Esophagus squamous epithelium (tissue), 5 donors: ENCODE measurements around the gene TM7SF2. TPM values are rescaled to one million over a fixed set of nuclear protein-coding genes. Genes with fewer than 3 reads are reported as not detected.

Experiments
- DNase-seq: peaks from one replicate; lab custom pipeline; 2025; lab: John Stamatoyannopoulos, UW
- H3K27ac ChIP-seq, 4 donors: fragments of 200-600 bp; sonication (generic); one replicate each; pipeline ENCODE4 v1.5.1; 2016 to 2019; ENCODE audit warnings: mild to moderate bottlenecking in 1 of 4
- H3K27me3 ChIP-seq, 4 donors: fragments of 200-600 bp; sonication (generic); 1 replicate in 3 of 4; 2 replicates in 1 of 4; pipeline versions ENCODE4 v1.5.1 to v1.6.0; 2017 to 2021; ENCODE audit warnings: antibody characterized with exemption in 1 of 4
- H3K36me3 ChIP-seq, 3 donors: fragments of 200-600 bp; sonication (generic); one replicate each; pipeline ENCODE4 v1.5.1; 2016 to 2019
- H3K4me1 ChIP-seq, 3 donors: fragments of 200-600 bp; sonication (generic); one replicate each; pipeline ENCODE4 v1.5.1; 2017 to 2019
- H3K4me3 ChIP-seq, 4 donors: fragments of 200-600 bp; sonication (generic); 1 replicate in 3 of 4; 2 replicates in 1 of 4; pipeline ENCODE4 v1.5.1; 2016 to 2019; ENCODE audit warnings: mild to moderate bottlenecking in 2 of 4, moderate library complexity in 1 of 4
- H3K9me3 ChIP-seq, 3 donors: fragments of 200-600 bp; sonication (generic); one replicate each; pipeline ENCODE4 v1.5.1; 2016 to 2019
- CTCF ChIP-seq, 6 experiments: fragments of 450-650 bp in 4 of 6; fragments of 200-600 bp in 2 of 6; sonication (generic) in 2 of 6; IDR thresholded peaks; one replicate each; pipeline ENCODE4 v1.5.1; 2016 to 2019; ENCODE audit warnings: antibody characterized with exemption in 6 of 6, mild to moderate bottlenecking in 4 of 6, moderate library complexity in 4 of 6
- POLR2A ChIP-seq, 4 donors: fragments of 450-650 bp; IDR thresholded peaks; one replicate each; pipeline ENCODE4 v1.6.1; 2017; ENCODE audit warnings: antibody characterized with exemption in 4 of 4, mild to moderate bottlenecking in 4 of 4, moderate library complexity in 3 of 4
- WGBS, 2 donors: methylation state at CpG; one replicate each; pipeline ENCODE4 v1.1.5; 2018; 5-methylcytosine and 5-hydroxymethylcytosine counted together
- intact Hi-C: fragments of 100-400 bp; cut with DNase I; formaldehyde crosslinking; loops from one replicate; pipeline ENCODE4 v1.15.0; 2022
- total RNA-seq, 4 donors: library from RNA; depleted of rRNA; stranded (reverse); fragments of >200 nt; gene quantifications; one replicate each; pipeline ENCODE4 v1.1.0, GENCODE V29; 2016
- donor health status: DM: yes; HTN: yes; CAD: no.

The TM7SF2 gene
- total RNA-seq, 4 donors from 2014 or later, result 36.4 to 96.5 (median 74.7) TPM

GRCh38 chr11:65083834-65084597 lies 27.7 kb upstream of the TM7SF2 start, which contains the start of the genes CDCA5 and ZFPL1:
TSS of gene CDCA5 (minus strand) at chr11:65084040. CDS start at chr11:65083978, 62 bp downstream.
TSS of gene ZFPL1 (plus strand) at chr11:65084222. CDS start at chr11:65084699, 477 bp downstream.
- DNase-seq, result peak; percentile 63
- Histone ChIP-seq H3K4me3 (peak within 1 kb of the TSS; percentile 44 to 90 (median 79)), H3K27ac (peak within 1 kb of the TSS; percentile 90 to 99 (median 97)), H3K27me3 (no peaks in the 10 kb centered on the region), H3K9me3 (no peaks in the 10 kb centered on the region), H3K36me3 (peaks cover 7 to 42% (median 29%) of the 10 kb centered on the region in 3 donors), H3K4me1 (peaks cover 11 to 30% (median 14%) of the 10 kb centered on the region in 3 donors)
- intact Hi-C loops, result no loop called here
- 0 to 1% methylated on average over 11 to 15 of the region's 79 CpGs for WGBS, 2 donors
- TF ChIP-seq CTCF (IDR thresholded peaks at IDR 0.05), result peak in 4 of 6 experiments; percentile 7 to 50 (median 14)
- TF ChIP-seq POLR2A (IDR thresholded peaks at IDR 0.05), result peak in 2 of 4 donors; percentile 65 to 66

DNA sequence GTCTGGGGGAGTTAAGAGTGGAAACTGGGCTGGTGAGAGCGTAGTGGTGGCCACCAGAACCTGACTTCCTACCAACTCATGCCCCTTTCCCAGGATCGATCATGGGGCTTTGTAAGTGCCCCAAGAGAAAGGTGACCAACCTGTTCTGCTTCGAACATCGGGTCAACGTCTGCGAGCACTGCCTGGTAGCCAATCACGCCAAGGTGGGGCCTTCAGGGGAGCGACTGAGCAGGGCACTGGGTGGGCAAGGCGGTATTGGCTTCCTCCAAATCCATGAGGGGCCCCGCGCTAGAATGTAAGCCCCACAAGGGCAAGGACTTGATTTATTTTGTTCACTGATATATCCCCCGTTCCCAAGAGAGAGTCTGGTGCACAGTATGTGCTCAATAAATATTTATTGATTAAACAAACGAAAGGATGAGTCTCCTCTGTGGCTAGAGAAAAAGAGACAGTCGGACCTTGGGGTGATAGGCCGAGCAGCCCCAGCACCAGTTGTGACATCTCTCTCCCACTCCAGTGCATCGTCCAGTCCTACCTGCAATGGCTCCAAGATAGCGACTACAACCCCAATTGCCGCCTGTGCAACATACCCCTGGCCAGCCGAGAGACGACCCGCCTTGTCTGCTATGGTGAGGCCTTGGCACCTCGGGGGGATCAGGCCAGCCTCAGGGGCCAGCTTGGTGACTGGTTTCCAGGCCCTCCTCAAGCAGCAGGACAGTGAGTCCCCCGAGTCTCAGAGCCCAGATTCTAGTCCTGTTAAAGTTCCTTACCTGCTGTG lies 26.9 kb upstream of the TM7SF2 start:
- Histone ChIP-seq H3K4me1 (peaks cover 11 to 30% (median 14%) of the 10 kb centered on the region in 3 donors), H3K9me3 (no peaks in the 10 kb centered on the region), H3K4me3 (peak overlapping the region; percentile 44 to 90 (median 79)), H3K27me3 (no peaks in the 10 kb centered on the region), H3K27ac (peak overlapping the region; percentile 90 to 99 (median 97)), H3K36me3 (peaks cover 7 to 49% (median 29%) of the 10 kb centered on the region in 3 donors)
- intact Hi-C loops, result no loop called here
- DNase-seq, result no peak
- WGBS, 2 donors, result 37 to 39% methylated on average over 17 to 23 of the region's 23 CpGs
- TF ChIP-seq POLR2A (IDR thresholded peaks at IDR 0.05) (no peak), CTCF (IDR thresholded peaks at IDR 0.05) (no peak)

GRCh38 chr11:65085446-65085845 lies 26.2 kb upstream of the TM7SF2 start:
- Histone ChIP-seq H3K36me3 (peaks cover 7 to 51% (median 29%) of the 10 kb centered on the region in 3 donors), H3K4me1 (peaks cover 11 to 30% (median 14%) of the 10 kb centered on the region in 3 donors), H3K27me3 (no peaks in the 10 kb centered on the region), H3K27ac (no peak overlapping the region), H3K9me3 (no peaks in the 10 kb centered on the region), H3K4me3 (no peak overlapping the region)
- WGBS, 2 donors, result 77 to 85% methylated on average over 4 of the region's 4 CpGs
- DNase-seq, result no peak
- intact Hi-C loops, result no loop called here
- TF ChIP-seq CTCF (IDR thresholded peaks at IDR 0.05), result no peak
- no peak for TF ChIP-seq POLR2A (IDR thresholded peaks at IDR 0.05)

DNA sequence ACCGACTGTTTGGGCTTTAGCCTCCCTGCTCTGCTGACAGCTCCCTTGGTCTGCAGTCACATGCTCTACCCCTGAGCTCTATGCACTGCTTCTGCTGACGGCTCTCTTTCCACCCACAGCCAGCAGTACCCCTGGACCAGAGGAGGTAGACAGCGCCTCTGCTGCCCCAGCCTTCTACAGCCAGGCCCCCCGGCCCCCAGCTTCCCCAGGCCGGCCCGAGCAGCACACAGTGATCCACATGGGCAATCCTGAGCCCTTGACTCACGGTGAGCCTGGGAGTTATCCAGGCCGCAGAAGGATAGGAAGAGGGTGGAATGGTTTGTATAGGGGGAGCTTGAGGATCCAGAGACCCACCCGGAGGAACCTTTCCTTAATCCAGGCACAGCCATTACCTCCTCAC lies 24.9 kb upstream of the TM7SF2 start:
- H3K4me1 ChIP-seq, result peaks cover 11 to 30% (median 14%) of the 10 kb centered on the region in 3 donors
- no peak overlapping the region for H3K4me3 ChIP-seq
- no peak for DNase-seq
- no peak overlapping the region for H3K27ac ChIP-seq
- H3K9me3 ChIP-seq, result no peaks in the 10 kb centered on the region
- 75 to 86% methylated on average over 1 to 3 of the region's 9 CpGs for WGBS, 2 donors
- H3K36me3 ChIP-seq, result peaks cover 7 to 51% (median 29%) of the 10 kb centered on the region in 3 donors
- TF ChIP-seq CTCF (IDR thresholded peaks at IDR 0.05), result no peak
- TF ChIP-seq POLR2A (IDR thresholded peaks at IDR 0.05), result no peak
- intact Hi-C loops, result no loop called here
- H3K27me3 ChIP-seq, result no peaks in the 10 kb centered on the region
